HG02970 (cell line): ENCODE results near the gene PTPN20.

Source experiments
- ATAC-seq: cut with Tn5 transposase; IDR thresholded peaks from one replicate; pipeline ENCODE4 v1.9.1; 2021; ENCODE audit warnings: mild to moderate bottlenecking, moderate library complexity, moderate number of reproducible peaks; ENCODE audit not compliant: unreplicated experiment, low FRiP score

The PTPN20 gene

DNA sequence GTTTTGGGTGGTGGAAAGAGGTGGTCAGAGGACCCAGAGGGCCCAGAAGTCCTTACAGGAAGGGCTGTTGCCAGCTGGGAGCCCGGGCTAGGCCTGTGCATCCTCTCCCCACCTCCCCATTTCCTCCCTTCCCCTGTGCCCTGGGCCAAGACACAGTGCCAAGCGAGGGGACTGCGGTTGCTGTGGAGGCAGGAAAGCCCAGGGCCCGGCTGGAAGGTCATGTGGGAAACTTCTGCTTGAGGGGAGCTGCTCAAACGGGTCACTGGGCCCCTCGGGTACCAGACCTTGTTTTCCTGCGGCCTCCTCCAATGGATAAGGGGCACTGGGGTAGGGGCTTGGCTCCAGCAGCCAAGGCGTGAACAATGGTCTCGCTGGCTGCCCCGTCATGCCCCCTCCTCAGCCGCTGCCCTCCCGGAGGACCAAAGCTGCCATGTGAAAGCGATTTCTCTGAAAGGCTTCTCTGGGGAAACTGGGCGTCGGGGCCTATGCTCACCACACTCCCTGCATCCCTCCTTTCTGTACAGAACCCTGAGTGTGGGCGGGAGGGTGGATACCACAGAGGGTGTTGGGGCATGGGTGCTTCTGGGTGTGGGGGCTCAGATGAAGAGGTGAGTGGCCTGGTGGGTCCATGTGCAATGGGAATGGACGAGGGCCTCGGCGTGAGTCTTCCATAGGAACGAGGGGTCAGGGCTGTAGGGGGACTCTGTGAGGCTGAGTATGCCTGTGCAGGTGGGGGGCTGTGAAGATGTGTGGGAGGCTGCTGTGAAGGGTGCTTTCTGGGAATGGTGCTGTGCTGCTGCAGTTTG, 135.3 kb downstream of the PTPN20 start:
- ATAC-seq = no peak

DNA sequence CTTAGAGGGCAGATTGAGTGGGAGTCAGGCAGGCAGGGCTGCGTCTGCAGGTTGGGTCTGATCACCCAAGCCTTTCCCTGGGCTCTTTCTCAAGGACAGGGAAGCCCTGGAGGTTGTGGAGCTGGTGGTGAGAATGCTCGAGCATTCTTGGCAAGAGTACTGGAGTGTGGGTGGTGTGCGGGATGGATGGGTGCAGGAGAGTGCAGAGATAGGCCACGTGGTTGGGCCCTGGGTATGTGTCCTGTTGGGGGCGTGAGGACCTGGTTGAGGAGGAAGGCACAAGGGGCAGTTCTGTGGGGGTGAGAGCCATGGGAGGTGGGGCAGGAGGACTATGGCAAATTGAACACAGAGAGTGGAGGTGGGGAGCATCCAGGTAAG, 135.9 kb downstream of the PTPN20 start:
- ATAC-seq = no peak

DNA sequence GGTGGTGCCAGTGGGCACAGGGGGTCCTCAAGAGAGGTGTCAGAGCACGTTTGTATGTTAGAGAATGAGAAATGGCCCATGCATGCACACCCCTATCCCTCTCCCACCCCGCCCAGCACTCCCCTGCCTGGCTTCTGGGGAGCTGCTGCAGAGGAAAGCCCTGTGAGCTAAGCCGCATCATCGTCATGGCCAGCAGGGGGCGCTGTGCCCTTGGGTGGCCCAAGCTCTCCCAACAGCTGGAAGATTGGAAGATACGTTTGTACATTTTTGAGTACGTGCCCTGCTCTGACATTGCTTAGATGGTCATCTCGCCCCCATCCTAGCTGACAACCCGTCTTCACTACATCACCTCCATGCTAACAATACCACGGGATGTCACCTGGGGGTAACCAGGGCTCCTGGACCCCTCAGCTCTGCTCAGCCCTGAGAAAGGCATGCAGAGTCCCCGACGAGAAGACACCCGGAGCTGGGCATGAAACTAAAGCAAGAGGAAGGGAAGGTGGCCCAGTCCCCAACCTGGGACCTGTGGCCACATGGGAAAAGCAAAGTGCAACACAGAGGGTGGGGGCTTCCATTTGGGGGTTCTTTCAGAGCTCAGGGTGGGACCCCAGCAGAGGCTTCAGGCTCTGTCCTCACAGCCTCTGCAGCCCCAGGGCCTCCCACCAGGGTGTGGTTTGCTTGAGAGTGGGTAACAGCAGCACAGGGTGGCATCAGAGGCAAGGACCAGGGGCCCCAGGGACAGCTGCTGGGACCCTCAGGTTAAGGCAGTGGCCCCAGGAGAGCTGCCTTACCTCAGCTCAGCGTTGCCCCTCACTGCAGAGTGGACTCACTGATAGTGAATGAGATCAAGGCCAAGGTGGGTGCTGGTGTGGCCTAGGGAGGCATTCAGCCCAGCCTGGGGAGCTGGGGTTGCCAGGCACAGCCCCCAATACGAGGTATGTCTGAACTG, 136.6 kb downstream of the PTPN20 start:
- no peak for ATAC-seq

DNA sequence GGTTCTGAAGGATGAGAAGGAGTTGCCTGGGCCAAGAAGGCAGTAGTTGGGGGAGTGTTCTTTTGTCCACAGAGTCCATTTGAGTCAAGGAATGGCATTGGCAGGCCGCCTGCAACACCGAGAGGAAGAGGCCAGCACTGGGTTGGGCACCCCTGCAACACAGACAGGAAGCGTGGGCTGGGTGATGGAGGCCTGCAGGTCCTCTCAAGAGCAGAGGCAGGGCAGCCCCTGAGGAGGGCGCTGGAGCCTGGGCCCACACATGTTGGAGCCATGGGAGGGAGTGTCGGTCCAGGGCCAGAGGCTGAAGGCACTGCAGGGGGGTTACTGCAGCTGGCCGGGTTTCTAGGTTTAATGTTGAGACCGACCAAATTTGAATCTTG, 137.3 kb downstream of the PTPN20 start:
- ATAC-seq = no peak

DNA sequence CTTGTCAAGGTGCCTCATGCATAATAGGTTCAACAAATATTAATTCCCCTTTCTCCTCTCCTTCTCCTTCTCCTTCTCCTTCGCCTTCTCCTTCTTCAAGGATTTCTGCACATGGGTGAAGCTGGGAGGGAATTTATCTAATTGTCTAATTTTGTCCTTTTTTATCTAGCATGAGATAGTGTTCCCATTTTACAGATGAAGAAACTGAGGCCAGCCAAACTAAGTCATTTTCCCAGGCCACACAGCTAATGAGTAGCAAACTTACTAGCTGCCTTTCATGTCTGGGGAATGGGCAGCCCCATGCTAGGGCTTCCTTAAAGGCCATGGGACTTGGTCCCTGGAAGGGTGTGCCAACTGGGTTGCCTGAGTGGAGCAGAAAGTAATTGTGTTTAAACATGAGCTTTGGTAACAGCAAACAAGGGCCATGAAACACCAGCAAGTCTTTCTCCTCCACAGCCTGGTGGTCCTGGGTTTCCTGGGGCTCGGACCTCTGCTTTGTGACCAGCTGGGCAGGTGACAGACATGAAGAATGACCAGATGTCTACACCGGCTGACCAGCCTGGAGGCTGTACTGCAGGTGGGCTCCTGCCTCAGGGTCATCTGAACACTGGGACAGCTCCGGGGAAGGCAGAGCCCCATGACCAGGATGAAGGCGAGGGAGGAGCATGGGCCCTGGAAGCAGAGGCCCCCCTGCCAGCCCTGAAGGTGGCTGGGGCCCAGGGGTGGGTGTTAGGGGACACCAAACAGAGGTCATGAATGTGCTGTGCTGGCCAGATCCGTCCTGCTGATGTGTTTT, 138.0 kb downstream of the PTPN20 start:
- ATAC-seq = no peak

DNA sequence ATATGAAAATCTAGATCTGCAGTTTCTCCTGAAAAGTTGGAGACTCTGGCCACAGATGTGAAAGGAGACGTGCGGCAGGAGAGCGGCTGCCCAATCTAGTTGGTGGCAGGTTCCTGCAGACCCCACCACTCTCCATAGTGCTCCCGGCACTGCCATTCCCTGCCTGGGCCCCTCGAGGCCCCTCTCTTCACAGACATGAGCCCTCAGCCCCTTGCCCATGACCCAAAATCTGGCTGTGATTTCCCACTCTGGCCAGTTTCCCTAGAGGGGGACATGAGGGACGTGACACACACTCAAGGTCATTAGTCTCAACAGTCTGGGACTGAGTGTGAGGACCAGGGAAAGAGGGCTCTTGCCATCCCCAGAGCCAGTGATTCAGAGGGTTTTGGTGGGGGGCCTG, 138.7 kb downstream of the PTPN20 start:
- ATAC-seq = no peak

DNA sequence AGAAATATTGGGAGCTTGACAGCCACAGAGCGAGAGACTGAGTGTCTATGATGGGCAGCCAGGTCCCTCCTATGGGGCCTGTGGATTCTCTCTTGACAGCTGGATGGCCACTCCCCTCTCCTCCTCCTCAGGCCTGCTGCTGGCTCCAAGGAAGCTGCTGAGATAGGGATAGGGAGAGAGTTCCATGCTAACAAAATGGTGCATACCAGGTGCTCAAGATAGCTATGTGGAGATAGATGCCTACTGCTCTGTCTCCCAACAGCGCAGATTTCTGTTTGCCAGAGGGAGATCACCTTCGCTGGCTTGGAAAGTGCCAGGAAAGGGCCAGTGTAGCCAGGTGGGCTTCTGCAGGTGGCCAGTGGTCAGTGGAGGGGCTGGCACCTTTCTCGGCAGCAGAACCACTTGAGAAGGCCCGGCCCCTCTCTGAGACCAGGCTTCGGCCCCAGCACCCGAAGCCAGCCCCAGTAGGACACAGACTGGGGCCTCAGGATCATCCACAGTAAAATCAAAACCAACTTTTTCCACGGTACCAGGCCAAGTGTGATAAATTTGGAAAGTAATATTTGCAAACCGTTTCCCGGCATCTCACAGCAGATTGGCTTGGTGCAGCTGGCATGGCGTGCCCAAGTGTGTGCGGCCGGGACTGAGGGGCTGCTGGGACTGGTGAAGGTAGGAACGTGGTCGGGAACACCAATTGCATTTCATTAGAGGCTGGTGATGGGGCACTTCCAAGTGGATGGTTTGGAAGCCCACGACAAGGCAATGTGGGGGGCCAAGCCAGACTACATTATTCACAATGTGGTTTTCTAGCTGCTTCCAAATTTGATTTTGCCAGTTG, 139.6 kb downstream of the PTPN20 start:
- no peak for ATAC-seq

DNA sequence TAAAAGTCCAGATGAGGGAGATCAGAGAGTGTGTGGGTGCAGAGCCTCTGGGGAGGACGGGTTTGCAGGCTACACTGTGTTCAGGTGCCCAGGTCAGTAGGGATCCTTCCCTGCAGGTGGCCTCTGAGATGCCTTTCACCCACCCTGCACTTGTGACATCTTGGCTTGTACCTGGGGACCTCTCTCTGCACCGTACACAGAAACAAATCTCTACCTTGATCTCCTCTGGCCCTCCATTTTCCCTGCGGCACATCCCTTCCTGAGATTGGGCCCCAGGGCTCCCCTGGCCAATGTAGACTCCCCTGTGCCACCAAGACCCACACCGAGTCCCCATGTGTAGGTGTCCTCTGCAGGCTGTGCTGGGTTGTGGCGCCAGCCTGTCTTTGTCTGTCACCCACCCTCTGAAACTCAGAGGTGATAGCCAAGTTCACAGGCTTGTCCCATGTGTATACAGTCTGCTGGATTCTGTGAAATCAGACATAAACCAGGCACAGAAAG, 140.6 kb downstream of the PTPN20 start:
- no peak for ATAC-seq
